HG03521 (cell line): ENCODE data around the gene FGD2.

Experiments used
- ATAC-seq: cut with Tn5 transposase; IDR thresholded peaks from one replicate; pipeline ENCODE4 v1.9.1; 2021; ENCODE audit warnings: mild to moderate bottlenecking, moderate library complexity; ENCODE audit not compliant: unreplicated experiment

Gene FGD2, protein sequence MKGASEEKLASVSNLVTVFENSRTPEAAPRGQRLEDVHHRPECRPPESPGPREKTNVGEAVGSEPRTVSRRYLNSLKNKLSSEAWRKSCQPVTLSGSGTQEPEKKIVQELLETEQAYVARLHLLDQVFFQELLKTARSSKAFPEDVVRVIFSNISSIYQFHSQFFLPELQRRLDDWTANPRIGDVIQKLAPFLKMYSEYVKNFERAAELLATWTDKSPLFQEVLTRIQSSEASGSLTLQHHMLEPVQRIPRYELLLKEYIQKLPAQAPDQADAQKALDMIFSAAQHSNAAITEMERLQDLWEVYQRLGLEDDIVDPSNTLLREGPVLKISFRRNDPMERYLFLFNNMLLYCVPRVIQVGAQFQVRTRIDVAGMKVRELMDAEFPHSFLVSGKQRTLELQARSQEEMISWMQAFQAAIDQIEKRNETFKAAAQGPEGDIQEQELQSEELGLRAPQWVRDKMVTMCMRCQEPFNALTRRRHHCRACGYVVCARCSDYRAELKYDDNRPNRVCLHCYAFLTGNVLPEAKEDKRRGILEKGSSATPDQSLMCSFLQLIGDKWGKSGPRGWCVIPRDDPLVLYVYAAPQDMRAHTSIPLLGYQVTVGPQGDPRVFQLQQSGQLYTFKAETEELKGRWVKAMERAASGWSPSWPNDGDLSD

DNA sequence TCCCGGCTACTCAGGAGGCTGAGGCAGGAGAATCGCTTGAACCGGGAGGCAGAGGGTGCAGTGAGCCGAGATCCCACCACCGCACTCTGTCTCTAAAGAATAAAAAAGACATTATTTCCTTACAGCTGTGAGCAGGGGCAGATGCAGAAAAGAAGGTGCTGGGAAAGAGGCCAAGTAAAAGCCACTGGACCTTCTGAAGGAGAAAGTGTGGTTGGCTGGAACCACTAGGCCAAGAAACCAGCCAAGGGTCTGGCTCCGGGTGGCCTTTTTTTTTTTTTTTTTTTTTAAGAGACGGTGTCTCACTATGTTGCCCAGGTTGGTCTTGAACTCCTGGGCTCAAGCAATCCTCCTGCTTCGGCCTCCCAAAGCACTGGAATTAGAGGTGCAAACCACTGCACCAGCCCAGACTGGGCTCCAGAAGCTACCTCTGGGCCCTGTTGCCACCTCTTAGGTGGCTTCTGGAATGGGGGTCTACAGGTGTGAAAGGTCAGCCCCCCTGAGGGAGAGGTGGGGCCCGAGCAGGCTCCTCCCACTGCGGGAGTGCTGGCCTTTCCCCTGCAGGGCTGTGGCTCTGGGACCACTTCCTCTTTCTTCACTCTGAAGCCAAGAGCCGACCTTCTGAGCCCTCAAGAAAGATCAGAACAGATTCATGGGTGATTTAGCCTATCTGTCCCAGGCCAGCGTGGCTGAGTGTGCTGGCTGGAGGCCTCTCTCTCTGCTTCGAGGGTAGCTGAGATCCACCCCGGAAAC is at the start of gene FGD2:
Gene FGD2 (plus strand): TSS at position 595 of the 750 bp plus-strand sequence. CDS start 163 bp downstream, outside the sequence.
- ATAC-seq, result peak; percentile 70

- ATAC-seq, result no peak
Measured at GRCh38 chr6:36955671-36956445, 49.6 kb upstream of the FGD2 start.

- no peak for ATAC-seq
Measured at GRCh38 chr6:36956446-36956820, 49.0 kb upstream of the FGD2 start.

DNA sequence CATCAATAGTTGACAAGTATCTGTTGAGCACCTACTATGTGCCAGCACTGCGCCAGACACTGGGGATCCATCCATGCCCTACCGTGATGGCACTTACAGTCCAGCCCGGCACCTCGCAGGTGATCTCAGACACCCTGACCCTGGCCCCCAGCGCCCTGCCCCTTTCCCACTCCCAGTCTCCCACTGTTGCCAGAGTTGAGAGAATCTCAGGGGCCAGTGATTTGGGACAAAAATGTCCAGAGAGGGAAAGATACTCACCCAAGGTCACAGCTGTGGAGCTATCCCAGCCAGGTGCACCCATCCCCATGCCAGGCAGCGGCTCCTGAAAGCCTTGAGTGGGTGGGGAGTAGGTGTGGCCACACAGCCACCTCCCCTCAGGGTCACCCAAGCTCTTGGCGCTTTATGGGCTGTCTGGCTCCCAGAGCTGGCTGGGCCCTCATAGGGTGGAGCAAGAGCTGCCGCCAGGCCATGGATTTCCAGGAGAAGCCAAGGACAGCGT is 47.6 kb upstream of the FGD2 start:
- no peak for ATAC-seq

- ATAC-seq, result no peak
Measured at GRCh38 chr6:36958775-36959554, 46.5 kb upstream of the FGD2 start.

GRCh38 chr6:36959555-36960250 is 45.8 kb upstream of the FGD2 start:
- ATAC-seq, result no peak

- ATAC-seq, result no peak
Measured at GRCh38 chr6:36961441-36962435, 43.7 kb upstream of the FGD2 start.

DNA sequence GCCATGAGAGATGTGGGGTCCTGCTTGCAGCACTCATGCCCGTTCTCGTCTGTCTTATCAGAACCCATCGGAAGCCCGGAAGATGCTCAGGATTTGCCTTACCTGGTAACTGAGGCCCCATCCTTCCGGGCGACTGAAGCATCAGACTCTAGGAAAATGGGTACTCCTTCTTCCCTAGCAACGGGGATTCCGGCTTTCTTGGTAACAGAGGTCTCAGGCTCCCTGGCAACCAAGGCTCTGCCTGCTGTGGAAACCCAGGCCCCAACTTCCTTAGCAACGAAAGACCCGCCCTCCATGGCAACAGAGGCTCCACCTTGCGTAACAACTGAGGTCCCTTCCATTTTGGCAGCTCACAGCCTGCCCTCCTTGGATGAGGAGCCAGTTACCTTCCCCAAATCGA is 42.6 kb upstream of the FGD2 start:
- no peak for ATAC-seq

DNA sequence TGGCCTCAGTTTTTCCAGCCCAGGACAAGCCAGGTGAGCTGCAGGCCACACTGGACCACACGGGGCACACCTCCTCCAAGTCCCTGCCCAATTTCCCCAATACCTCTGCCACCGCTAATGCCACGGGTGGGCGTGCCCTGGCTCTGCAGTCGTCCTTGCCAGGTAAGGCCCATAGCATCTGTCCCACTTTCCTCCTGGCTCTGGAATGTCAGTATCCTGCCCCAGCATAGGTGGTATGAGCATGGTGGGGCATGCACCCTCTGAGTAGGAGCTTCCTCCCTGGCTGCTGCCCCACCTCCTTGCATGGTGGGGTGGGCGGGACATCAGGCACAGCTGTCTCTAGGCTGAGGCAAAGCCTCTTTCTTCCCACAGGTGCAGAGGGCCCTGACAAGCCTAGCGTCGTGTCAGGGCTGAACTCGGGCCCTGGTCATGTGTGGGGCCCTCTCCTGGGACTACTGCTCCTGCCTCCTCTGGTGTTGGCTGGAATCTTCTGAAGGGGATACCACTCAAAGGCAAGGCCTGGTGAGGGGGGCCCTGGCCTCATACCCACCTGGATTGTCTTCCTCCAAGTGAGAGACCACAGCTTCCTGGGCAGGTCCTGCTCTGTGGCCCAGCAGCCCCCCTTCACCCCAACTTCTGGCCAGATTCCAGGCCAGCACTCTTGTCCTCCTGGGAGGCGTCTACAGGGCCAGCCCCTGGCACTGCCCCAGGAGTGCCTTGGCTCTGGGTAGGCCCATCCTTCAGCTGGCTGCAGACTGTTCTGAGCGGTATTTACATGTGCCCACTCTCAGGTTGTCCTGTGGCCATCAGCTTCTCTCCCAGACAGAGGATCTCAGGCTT is 41.8 kb upstream of the FGD2 start:
- ATAC-seq, result no peak

DNA sequence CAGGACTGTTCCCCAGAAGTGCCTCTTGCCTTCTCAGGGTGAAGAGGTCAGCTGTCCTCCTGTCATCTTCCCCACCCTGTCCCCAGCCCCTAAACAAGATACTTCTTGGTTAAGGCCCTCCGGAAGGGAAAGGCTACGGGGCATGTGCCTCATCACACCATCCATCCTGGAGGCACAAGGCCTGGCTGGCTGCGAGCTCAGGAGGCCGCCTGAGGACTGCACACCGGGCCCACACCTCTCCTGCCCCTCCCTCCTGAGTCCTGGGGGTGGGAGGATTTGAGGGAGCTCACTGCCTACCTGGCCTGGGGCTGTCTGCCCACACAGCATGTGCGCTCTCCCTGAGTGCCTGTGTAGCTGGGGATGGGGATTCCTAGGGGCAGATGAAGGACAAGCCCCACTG is 41.1 kb upstream of the FGD2 start:
- ATAC-seq, result no peak

GRCh38 chr6:36964908-36965307 is 40.5 kb upstream of the FGD2 start:
- no peak for ATAC-seq

DNA sequence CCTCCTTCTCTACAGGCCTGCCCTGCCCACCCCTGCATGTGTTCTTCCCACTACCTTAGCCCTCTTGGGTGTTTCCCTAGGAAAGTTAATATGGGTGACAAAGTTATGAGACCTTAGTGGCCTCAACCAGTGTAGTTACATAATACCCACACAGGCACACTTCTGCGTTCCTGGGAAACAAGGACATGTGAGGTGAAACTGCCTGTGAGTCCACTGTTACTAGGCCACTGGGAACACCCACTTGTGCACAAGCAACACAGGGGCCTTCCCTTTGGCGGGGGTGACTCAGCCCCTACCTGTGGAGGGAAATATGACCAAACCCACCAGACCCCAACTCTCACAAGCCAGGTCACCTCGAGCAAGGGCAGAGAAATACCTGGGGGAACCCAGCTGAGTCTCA is 38.2 kb upstream of the FGD2 start:
- no peak for ATAC-seq

GRCh38 chr6:36967757-36968156 is 37.7 kb upstream of the FGD2 start:
- ATAC-seq, result no peak

GRCh38 chr6:36968266-36968977 is 37.0 kb upstream of the FGD2 start:
- ATAC-seq, result no peak

DNA sequence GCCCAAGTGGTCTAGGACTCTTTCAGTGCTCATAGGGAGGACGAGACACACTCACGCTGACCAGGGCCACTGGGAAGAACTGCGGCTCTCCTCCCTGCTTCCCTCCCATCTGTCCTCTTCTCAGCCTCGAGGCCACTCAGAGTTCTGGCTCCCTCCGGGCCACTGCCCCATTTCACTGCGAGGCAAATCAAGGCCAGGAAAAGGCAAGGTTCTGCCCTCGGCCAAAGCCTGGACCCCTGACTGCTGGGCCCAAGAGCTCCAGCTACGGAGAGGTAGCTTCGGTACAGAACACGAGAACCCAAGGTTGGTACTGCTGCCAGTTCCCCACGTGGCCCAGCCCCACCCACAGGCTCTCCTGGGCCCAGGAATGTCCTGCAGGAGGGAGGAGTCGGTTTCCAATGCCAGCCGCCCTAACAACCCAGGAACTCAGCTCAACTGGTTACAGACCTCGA is 36.2 kb upstream of the FGD2 start:
- ATAC-seq, result no peak
